NCI-H510A (cell line): ENCODE data around the gene GBX2.

Source experiments
- DNase-seq: peaks from one replicate; lab custom pipeline; 2025; lab: John Stamatoyannopoulos, UW

Gene GBX2

DNA sequence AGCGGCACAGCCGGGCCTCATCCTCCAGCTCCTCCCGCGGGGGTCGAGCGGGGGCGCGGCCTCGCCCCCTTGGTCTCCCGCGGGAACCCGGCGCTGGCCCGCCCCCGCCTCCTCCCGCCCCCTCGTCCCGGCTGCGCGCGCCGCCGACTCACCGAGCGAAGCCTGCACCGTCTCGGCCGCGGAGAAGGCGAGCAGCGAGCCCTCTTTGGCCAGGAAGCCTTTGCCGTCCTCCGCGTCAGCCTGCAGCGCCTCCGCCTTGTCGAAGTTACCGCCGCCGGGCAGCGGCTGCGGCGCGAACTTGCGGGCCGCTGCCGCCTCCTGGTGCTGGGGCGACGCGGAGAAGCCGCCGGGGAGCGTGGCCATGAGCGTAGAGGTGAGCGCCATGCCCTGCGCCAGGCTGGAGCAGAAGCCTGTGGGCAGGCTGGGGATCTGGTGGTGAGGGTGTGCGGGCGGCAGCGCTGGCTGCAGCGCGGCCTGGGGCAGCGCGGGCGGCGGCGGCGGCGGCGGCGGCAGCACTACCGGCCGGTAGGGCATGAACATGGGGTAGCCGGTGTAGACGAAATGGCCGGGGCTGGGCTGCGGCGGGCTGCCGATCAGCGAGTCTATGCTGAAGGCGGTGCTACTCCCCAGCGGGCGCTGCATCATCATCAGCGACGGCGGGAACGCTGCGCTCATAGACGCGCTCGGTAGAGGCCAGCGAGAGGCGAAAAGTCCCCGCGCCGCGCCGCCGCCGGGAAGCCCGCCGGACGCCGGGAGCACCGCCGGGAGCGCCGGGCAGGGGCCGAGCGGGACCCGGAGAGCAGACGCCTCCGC, 683 bp downstream of the GBX2 start:
- peak; percentile 52 for DNase-seq

- DNase-seq, result peak; percentile 25
These were observed 1.3 kb downstream of the GBX2 start for GRCh38 chr2:236166796-236167296.

- DNase-seq, result no peak
These were observed 2.1 kb downstream of the GBX2 start for GRCh38 chr2:236165842-236166795.

DNA sequence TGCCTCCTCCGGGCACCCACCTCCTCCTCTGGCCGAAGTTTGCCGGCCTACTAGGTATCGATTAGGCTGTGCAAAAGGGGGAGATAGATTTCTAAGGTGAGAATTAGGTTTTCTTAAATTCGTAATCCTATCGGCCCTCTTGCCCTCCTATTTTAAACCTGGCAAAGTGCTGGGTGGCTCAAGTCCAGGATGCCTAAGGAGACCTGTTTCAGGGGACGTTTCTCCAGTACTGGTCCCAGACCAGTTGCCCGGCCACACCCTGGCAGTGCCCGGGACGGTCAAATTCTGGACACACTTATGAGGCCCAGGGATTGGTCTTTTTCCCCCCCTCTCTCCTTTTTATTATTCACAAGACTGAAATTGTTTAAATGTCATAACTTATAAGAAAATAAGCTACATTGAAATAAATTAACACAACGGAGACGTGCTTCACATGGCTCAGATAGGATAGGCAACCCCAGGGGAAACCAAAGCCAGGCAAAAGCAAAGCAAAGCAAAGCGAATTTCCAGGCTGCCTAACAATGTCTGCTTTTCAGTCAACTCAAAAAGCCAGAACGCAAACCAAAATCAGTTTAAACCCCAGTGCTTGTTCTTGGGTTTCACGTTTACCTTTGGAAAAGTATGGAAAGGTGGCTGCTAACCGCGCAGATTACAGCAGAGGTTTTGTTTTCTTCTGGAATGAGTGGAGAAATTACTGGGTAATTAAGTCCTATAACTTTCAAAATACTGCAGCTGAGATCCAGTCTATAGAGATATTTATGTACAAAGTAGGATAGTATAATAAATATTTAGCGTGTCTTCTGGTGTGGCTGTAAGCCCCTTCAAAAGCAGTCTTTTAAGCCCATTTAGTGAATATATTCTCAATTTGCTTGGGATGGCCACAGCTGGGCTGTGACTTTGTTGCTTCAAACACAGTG, 3.0 kb downstream of the GBX2 start:
- DNase-seq, result no peak

DNA sequence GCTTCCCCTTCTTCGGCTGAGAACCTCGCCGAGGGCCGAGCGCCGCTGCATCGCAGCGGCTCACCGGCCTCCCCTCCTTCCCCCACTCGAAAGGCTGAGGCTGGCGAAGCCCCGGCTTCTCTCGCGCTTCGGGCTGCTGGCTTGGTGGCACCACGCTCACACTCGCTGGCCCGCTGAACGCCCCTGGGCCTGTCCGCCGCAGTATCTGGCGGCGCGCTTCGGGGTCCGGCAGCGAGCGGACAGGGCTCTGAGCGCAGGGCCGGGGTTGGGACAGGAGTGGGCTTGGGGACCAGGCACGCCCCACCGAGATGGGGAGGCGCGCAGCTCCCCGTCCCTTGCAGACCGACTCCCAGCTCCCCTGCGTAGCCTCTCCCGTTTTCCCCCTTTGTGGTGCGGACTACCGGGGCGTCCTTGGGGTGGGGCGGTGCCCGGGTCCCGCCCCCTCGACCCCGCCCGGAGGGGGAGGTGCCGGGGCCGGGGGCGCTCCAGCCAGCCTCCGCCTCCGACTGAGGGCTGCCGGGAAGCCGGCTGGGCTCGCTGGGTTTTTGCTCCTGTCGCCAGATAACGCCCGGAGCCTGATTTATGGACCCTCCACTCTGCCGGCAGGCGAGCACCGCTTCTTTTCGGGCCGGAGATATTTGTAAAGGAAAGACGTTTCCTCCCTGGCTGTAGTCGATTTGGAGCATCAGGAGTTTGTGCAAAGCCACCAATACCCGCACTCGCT, 3.8 kb downstream of the GBX2 start:
- no peak for DNase-seq

- no peak for DNase-seq
These were observed 4.5 kb downstream of the GBX2 start for GRCh38 chr2:236163471-236164200.

DNA sequence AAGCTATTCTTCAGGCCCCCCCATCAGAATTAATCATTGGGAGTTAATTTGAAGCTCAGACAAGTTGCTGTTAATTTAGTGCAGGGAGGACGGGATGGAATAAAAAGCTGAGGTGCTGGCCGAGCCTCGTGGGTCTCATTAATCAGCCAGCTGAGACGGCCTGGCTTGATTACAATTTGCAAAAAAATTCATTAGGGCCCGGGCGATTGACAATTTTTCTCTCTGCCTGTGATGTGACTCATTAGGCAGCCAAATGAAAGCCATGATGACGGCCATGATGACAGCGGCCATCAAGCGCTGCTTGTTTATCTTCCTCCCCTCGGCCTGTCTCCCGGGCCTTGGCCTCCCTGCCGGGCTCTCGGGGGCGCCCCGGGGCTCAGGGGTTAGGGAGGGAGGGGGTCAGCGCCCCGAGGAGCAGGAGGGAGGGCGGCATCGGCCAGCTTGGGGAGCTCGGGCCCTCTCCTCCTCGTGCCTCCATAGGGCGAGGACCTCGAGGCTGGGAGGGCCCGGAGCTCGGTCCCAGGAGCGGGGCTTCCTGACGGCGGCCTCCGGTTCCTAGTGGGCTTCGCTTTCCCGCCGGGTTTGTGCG, 5.2 kb downstream of the GBX2 start:
- no peak for DNase-seq

DNA sequence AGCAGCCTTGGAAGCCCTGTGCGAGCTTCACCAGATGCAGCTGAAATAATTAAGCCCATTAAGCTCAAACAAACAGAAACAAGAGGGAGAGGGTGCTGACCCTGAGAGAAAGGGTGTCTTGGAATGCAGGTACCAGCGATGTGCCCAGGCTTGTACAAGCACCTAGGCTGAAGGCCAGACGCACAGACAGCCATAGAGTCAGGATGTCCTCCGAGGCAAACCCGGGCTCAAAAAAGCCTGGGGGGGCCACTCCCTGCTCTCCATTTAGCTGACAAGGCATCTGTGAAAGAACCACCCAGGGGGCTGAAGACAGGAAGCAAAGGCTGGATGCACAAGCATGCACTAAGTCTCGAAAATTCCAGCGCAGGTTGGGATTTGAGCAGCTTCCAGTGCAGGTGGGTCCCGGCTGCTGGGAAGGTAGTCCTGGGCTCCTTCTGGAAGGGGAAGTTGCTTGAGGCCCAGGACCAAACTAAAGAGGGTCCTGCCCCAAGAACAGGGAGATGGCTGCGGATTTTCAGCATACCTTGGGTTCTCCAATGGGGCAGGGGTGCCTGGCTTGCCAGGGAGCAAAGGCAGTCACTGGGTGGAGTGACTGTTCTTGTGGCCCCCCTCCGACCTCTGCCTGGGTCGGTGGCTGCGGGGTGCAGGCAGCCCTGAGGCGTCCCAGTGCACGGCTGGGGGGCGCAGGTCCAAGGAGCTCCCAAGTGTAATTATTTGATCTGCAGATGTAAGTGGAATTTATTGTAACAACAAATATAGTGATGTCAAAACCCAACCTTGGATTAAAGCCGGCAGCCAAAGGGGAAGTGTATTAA, 5.9 kb downstream of the GBX2 start:
- DNase-seq, result no peak

DNA sequence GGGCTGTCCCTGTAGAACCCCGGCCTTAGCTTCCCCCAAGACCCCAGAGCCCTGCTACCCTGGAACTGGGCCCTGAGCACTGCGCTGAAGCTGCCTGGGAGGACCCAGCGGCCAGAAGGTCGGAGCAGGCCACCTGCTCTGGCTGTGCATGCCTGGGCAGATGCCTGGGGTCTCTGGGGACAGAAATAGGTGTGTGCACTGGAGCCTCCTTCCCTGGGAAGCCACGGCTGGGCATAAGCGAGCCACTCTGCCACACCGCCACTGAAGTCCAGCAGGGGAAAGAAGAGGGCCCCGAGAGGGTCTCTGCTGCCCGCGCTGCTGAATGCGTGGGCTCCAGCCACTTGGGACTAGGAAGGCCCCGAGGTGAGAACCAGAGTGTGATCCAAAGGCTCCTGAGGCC, 6.7 kb downstream of the GBX2 start:
- no peak for DNase-seq

GRCh38 chr2:236161082-236161462, 7.1 kb downstream of the GBX2 start:
- no peak for DNase-seq

GRCh38 chr2:236160366-236161081, 7.7 kb downstream of the GBX2 start:
- no peak for DNase-seq

DNA sequence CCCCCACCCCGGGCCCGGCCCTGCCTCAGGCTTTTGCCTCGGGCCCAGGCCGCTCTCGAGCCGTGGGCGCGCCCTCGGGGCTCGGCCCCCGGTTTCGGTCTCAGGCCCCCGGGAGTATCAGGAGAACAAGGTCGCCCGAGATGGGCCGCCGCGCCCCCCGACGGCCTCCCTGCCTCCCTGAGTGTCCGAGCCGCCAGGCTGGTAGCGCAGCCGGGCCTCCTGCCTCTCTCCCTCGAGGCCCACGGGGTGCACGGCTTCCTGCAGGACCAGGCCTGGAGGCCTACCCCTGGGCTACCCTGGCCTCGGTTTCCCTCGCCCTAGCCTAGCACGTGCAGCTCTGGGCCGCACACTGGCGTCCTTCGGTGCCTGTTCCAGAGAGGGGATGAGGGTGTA, 8.4 kb downstream of the GBX2 start:
- no peak for DNase-seq

DNA sequence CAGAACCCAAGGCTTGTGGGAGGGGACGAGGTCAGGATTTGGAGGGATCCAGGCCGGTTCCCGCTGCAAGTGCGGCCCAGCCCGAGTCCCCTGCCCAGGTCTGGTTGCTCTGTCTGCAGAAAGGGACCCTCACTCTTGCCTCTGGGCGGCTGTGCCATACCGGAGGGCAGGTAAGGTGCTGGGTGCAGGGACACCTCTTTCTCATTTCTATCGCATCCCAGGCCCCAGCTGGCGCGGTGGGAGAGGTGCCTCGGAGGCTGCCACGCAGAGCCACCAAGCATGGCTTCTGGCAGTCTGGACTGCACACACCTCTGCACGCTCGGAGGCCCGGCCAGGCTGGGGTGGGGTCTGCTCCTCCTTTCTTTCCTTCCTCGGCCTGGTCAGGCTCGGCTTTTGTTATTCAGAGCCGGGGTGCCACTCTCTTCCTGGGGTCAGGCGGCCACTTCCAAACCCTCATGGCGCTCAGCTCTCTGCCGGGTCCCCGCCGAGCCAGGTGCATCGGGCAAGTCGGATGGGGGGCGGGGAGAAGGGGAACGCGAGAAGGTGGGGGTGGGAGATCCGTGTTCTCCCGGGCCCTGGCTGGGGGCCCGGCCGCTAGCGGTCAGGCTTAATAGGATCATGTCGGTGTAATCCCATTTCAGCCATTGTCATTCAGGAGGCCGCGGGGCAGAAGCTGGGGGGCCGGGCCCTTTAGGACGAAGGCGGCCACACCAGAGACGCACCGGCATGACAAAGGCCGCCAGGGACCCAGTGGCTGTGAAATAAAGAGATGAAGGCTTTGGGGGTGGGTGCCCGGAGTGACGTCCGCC, 9.0 kb downstream of the GBX2 start:
- no peak for DNase-seq

- DNase-seq, result no peak
These were observed 10.2 kb downstream of the GBX2 start for GRCh38 chr2:236157815-236158498.

- no peak for DNase-seq
These were observed 10.8 kb downstream of the GBX2 start for GRCh38 chr2:236157366-236157765.

- no peak for DNase-seq
These were observed 11.4 kb downstream of the GBX2 start for GRCh38 chr2:236156860-236157194.
